IMR-90 (cell line): Measurements from ENCODE around the gene RASGRP1. TPM values are rescaled to one million over a fixed set of nuclear protein-coding genes. Genes with fewer than 3 reads are reported as not detected.
A peak's percentile ranks its signal among the peaks of the same experiment; 100 is the strongest.

ENCODE experiments used
- ATAC-seq: fragments of 200-7000 bp; cut with Tn5 transposase; 2 replicates; pipeline ENCODE4 v1.9.1; 2020; ENCODE audit warnings: low read depth, mild to moderate bottlenecking, moderate library complexity
- BruUV-seq: library from RNA; stranded (reverse); fragments of 400-500 nt; replicated peaks from 2 replicates; lab custom pipeline; 2021; lab: Mats Ljungman, UMichigan
- CTCF ChIA-PET: fragments of 300-600 bp; formaldehyde crosslinking; extraction: SDS; loops from one replicate; lab custom pipeline; 2021; ENCODE audit warnings: antibody characterized with exemption; lab: Yijun Ruan, JAX
- POLR2A ChIA-PET: fragments of 300-600 bp; sonication (Branson Sonifier 250); formaldehyde crosslinking; loops from one replicate; lab custom pipeline; 2022; ENCODE audit warnings: antibody characterized with exemption; ENCODE audit not compliant: unreplicated experiment; lab: Charles Lee
- DNase-seq: peaks from one replicate; pipeline ENCODE4 v3.0.0; 2013
- H2AFZ ChIP-seq: replicated peaks from 2 replicates; pipeline ENCODE3; 2013; ENCODE audit warnings: low read length, mild to moderate bottlenecking; ENCODE audit not compliant: poor library complexity
- H2AK5ac ChIP-seq: 2 replicates; pipeline ENCODE4 v1.6.1; 2013; ENCODE audit warnings: low read depth, low read length, inconsistent platforms
- H2AK9ac ChIP-seq: replicated peaks from 2 replicates; pipeline ENCODE3; 2013; ENCODE audit warnings: mild to moderate bottlenecking, low read depth, low read length, moderate library complexity; ENCODE audit not compliant: poor library complexity
- H2BK120ac ChIP-seq: 2 replicates; pipeline ENCODE4 v1.6.1; 2013; ENCODE audit warnings: low read depth, low read length, inconsistent platforms
- H2BK15ac ChIP-seq: 3 replicates; pipeline ENCODE4 v1.6.1; 2013; ENCODE audit warnings: low read depth, low read length, inconsistent platforms
- H2BK20ac ChIP-seq: 2 replicates; pipeline ENCODE4 v1.6.1; 2013; ENCODE audit warnings: low read depth, mild to moderate bottlenecking, inconsistent platforms, low read length, moderate library complexity
- H2BK5ac ChIP-seq: 2 replicates; pipeline ENCODE4 v1.6.1; 2013; ENCODE audit warnings: mild to moderate bottlenecking, low read depth, low read length, inconsistent platforms; ENCODE audit not compliant: poor library complexity, severe bottlenecking
- H3K14ac ChIP-seq: replicated peaks from 2 replicates; pipeline ENCODE4 v1.6.1; 2013; ENCODE audit warnings: low read depth, low read length, inconsistent platforms
- H3K18ac ChIP-seq: 2 replicates; pipeline ENCODE4 v1.6.1; 2013; ENCODE audit warnings: low read depth, low read length, control low read depth
- H3K23ac ChIP-seq: 2 replicates; pipeline ENCODE4 v1.6.1; 2013; ENCODE audit warnings: low read depth, low read length, inconsistent platforms
- H3K27ac ChIP-seq: 2 replicates; pipeline ENCODE4 v1.5.1; 2013; ENCODE audit warnings: mild to moderate bottlenecking, control low read depth, low read length; ENCODE audit not compliant: insufficient read depth
- H3K27me3 ChIP-seq: 2 replicates; pipeline ENCODE4 v1.6.1; 2013; ENCODE audit warnings: low read length; ENCODE audit not compliant: control insufficient read depth, insufficient read depth
- H3K36me3 ChIP-seq: 2 replicates; pipeline ENCODE4 v1.6.1; 2013; ENCODE audit warnings: low read length, mixed read lengths; ENCODE audit not compliant: control insufficient read depth, insufficient read depth
- H3K4ac ChIP-seq: 2 replicates; pipeline ENCODE4 v1.6.1; 2013; ENCODE audit warnings: low read depth, low read length, inconsistent platforms
- H3K4me1 ChIP-seq: 2 replicates; pipeline ENCODE4 v1.6.1; 2013; ENCODE audit warnings: low read length, mixed read lengths; ENCODE audit not compliant: control insufficient read depth, insufficient read depth
- H3K4me2 ChIP-seq: 2 replicates; pipeline ENCODE4 v1.6.1; 2013; ENCODE audit warnings: low read depth, mild to moderate bottlenecking, control low read depth, low read length, moderate library complexity
- H3K4me3 ChIP-seq: 2 replicates; pipeline ENCODE4 v1.5.1; 2013; ENCODE audit warnings: low read depth, mild to moderate bottlenecking, control low read depth, low read length, moderate library complexity; ENCODE audit not compliant: insufficient read depth
- H3K56ac ChIP-seq: 2 replicates; pipeline ENCODE4 v1.6.1; 2013; ENCODE audit warnings: low read length, inconsistent platforms; ENCODE audit not compliant: insufficient read depth; ENCODE audit errors: extremely low read depth
- H3K79me1 ChIP-seq, 2 experiments: 2 replicates each; pipeline ENCODE4 v1.6.1; 2013; ENCODE audit warnings: low read length in 2 of 2, inconsistent platforms in 1 of 2, low read depth in 1 of 2
- H3K9ac ChIP-seq: 2 replicates; pipeline ENCODE4 v1.6.1; 2013; ENCODE audit warnings: low read depth, low read length, control low read depth
- H3K9me1 ChIP-seq: 2 replicates; pipeline ENCODE4 v1.6.1; 2013; ENCODE audit warnings: low read length, inconsistent platforms; ENCODE audit not compliant: insufficient read depth
- H3K9me3 ChIP-seq: 2 replicates; pipeline ENCODE4 v1.6.1; 2013; ENCODE audit warnings: low read length; ENCODE audit not compliant: control insufficient read depth, insufficient read depth
- H4K20me1 ChIP-seq: 2 replicates; pipeline ENCODE4 v1.6.1; 2013; ENCODE audit warnings: low read length, inconsistent platforms; ENCODE audit not compliant: insufficient read depth
- H4K5ac ChIP-seq: 2 replicates; pipeline ENCODE4 v1.6.1; 2013; ENCODE audit warnings: mild to moderate bottlenecking, low read depth, low read length, control low read depth
- H4K8ac ChIP-seq, 2 experiments: 2 replicates each; pipeline ENCODE4 v1.6.1; 2013; ENCODE audit warnings: low read depth in 2 of 2, low read length in 2 of 2, control low read depth in 1 of 2, inconsistent platforms in 1 of 2
- H4K91ac ChIP-seq: 2 replicates; pipeline ENCODE4 v1.6.1; 2013; ENCODE audit warnings: low read depth, low read length, inconsistent platforms; ENCODE audit not compliant: insufficient read depth
- MAFK ChIP-seq: IDR thresholded peaks from 2 replicates; pipeline ENCODE4 v1.6.1; 2012; ENCODE audit warnings: low read depth, low read length, improper control_type of control experiment
- WGBS, 2 experiments: methylation state at CpG; one replicate each; pipeline versions ENCODE4 v1.1.5 to v1.1.7; 2013; ENCODE audit warnings: missing lambda C conversion rate in 2 of 2; ENCODE audit not compliant: insufficient read length in 1 of 2; ENCODE audit errors: extremely low coverage in 2 of 2; 5-methylcytosine and 5-hydroxymethylcytosine counted together
- dilution Hi-C: fragments of 300-500 bp; cut with HindIII; formaldehyde crosslinking; loops from one replicate; pipeline ENCODE4 v1.14.3; 2018; ENCODE audit warnings: low sequenced_read_pairs; ENCODE audit not compliant: unreplicated experiment
- in situ Hi-C: fragments of 300-500 bp; cut with MboI; formaldehyde crosslinking; loops from 3 replicates; pipeline ENCODE4 v1.14.3; 2019; ENCODE audit warnings: low sequenced_read_pairs, inconsistent platforms, mixed read lengths
- intact Hi-C: fragments of 100-400 bp; cut with micrococcal nuclease; formaldehyde crosslinking; loops from 2 replicates; pipeline ENCODE4 v1.10.0; 2022
- polyA plus RNA-seq, 3 experiments: library from polyadenylated mRNA; depleted of rRNA; stranded (reverse); fragments of >200 nt; gene quantifications; 2 replicates each; pipeline ENCODE4 v1.2.3, GENCODE V29; 2012; ENCODE audit warnings: low replicate concordance in 1 of 3
- total RNA-seq: library from RNA; depleted of rRNA; stranded (reverse); fragments of >200 nt; gene quantifications from 2 replicates; pipeline ENCODE4 v1.2.3, GENCODE V29; 2012

The RASGRP1 gene
- total and polyA plus RNA-seq, 2 of the 4 experiments (the other 2 are of a cell fraction): 1.4 to 3.2 TPM

DNA sequence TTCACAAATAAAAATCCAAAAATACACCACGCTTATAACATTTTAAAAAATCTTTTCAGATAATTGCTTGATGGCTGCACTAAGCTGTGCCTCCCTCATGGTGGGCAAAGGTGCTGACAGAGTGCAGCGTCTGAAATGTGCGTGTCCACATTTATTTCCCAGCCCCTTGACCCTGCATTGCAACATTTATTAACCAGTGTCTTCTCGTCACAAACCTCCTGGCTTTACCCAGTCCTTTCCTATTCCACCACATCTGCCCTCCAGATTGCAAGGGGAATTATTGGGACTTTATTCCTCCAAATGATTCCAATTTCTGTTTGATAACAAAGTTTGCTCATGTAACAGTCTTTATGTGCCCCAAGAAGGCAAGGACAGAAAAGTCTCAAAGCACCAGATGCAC lies 5.5 kb downstream of the RASGRP1 start:
- Histone ChIP-seq H3K4me1 (peaks cover 30% of the 10 kb centered on the region), H4K5ac (no peak overlapping the region), H3K14ac (no peak overlapping the region), H3K4ac (no peak overlapping the region), H3K9me1 (peaks cover 10% of the 10 kb centered on the region), H3K18ac (no peak overlapping the region), H3K4me2 (no peak overlapping the region; the same call in 1 of the 2 replicates), H4K20me1 (no peaks in the 10 kb centered on the region), H2AK9ac (no peak overlapping the region), H2BK120ac (no peak overlapping the region), H3K27ac (no peak overlapping the region), H3K9ac (no peak overlapping the region), H4K91ac (no peak overlapping the region; the same call in 1 of the 2 replicates), H3K27me3 (no peaks in the 10 kb centered on the region; the same call in 1 of the 2 replicates), H2BK15ac (no peak overlapping the region), H3K79me1 (no peaks in the 10 kb centered on the region), H3K4me3 (no peak overlapping the region; the same call in 1 of the 2 replicates), H2BK20ac (no peak overlapping the region), H3K23ac (no peak overlapping the region), H2AK5ac (peak overlapping the region; percentile 23; the same call in 1 of the 2 replicates), H3K9me3 (no peaks in the 10 kb centered on the region), H4K8ac (no peak overlapping the region; a peak in 1 of 4 replicates), H3K56ac (no peak overlapping the region), H2AFZ (no peak overlapping the region), H2BK5ac (no peak overlapping the region), H3K36me3 (no peaks in the 10 kb centered on the region)
- in situ Hi-C loops: no loop called here
- TF ChIP-seq MAFK: no peak
- POLR2A ChIA-PET: no interaction called here
- ATAC-seq (no peak), DNase-seq (no peak)
- intact Hi-C loops: no loop called here
- BruUV-seq: no TSS peak
- CTCF ChIA-PET: interaction anchor here (0.6 kb wide), 1 partner anchor 132 kb away, joined by 3 read pairs; no protein-coding TSS in a partner anchor
- WGBS, 2 experiments: 92% methylated on average over 1 of the region's 4 CpGs; no CpG with 5 or more reads in 1 of the 2 experiments
- dilution Hi-C loops: no loop called here
